GM23248 (cell line): Measurements from ENCODE around the gene CLEC16A. TPM values are rescaled to one million over a fixed set of nuclear protein-coding genes. Genes with fewer than 3 reads are reported as not detected.

Experiments
- DNase-seq: peaks from one replicate; pipeline ENCODE4 v3.0.0-alpha.2; 2015
- H2AFZ ChIP-seq: fragments of 200-600 bp; sonication (generic); 2 replicates; pipeline ENCODE4 v1.6.1; 2016; ENCODE audit warnings: antibody characterized with exemption
- H3F3A ChIP-seq: fragments of 200-600 bp; sonication (generic); 2 replicates; pipeline ENCODE4 v1.6.1; 2016; ENCODE audit warnings: mild to moderate bottlenecking, antibody characterized with exemption, mixed run types; ENCODE audit not compliant: insufficient read depth
- H3K27ac ChIP-seq: fragments of 200-600 bp; sonication (generic); 2 replicates; pipeline ENCODE4 v1.5.1; 2016; ENCODE audit warnings: mild to moderate bottlenecking
- H3K27me3 ChIP-seq: fragments of 200-600 bp; sonication (generic); replicated peaks from 2 replicates; pipeline ENCODE4 v1.6.1; 2016; ENCODE audit warnings: mild to moderate bottlenecking; ENCODE audit not compliant: insufficient read depth
- H3K36me3 ChIP-seq: fragments of 200-600 bp; sonication (generic); 2 replicates; pipeline ENCODE4 v1.6.1; 2016; ENCODE audit warnings: low read depth, mild to moderate bottlenecking
- H3K4me1 ChIP-seq: fragments of 200-600 bp; sonication (generic); 2 replicates; pipeline ENCODE4 v1.6.1; 2016; ENCODE audit warnings: mild to moderate bottlenecking; ENCODE audit not compliant: insufficient read depth
- H3K4me2 ChIP-seq: fragments of 200-600 bp; sonication (generic); one replicate; pipeline ENCODE4 v1.6.1; 2016; ENCODE audit warnings: mild to moderate bottlenecking; ENCODE audit not compliant: unreplicated experiment
- H3K4me3 ChIP-seq: fragments of 200-600 bp; sonication (generic); 2 replicates; pipeline ENCODE4 v1.5.1; 2016; ENCODE audit warnings: mild to moderate bottlenecking
- H3K79me2 ChIP-seq: fragments of 200-600 bp; sonication (generic); 2 replicates; pipeline ENCODE4 v1.6.1; 2016; ENCODE audit warnings: mild to moderate bottlenecking; ENCODE audit not compliant: insufficient read depth
- H3K9ac ChIP-seq: fragments of 200-600 bp; sonication (generic); 2 replicates; pipeline ENCODE4 v1.6.1; 2016; ENCODE audit warnings: mild to moderate bottlenecking
- H3K9me2 ChIP-seq: fragments of 200-600 bp; sonication (generic); 2 replicates; pipeline ENCODE4 v1.6.1; 2016; ENCODE audit warnings: mixed run types, mild to moderate bottlenecking, moderate library complexity; ENCODE audit not compliant: insufficient read depth
- H3K9me3 ChIP-seq: fragments of 200-600 bp; sonication (generic); one replicate; pipeline ENCODE4 v1.6.1; 2017; ENCODE audit warnings: low read depth
- H4K20me1 ChIP-seq: fragments of 200-600 bp; sonication (generic); 2 replicates; pipeline ENCODE4 v1.6.0; 2016; ENCODE audit not compliant: insufficient read depth
- EZH2 ChIP-seq: fragments of 200-600 bp; sonication (generic); IDR thresholded peaks from 2 replicates; pipeline ENCODE4 v1.6.1; 2018; ENCODE audit warnings: antibody characterized with exemption, mild to moderate bottlenecking; ENCODE audit not compliant: insufficient read depth, poor library complexity, severe bottlenecking
- EZH2phosphoT487 ChIP-seq: fragments of 200-600 bp; sonication (generic); IDR thresholded peaks from 2 replicates; pipeline ENCODE4 v1.6.1; 2018; ENCODE audit warnings: antibody characterized with exemption, moderate library complexity, mild to moderate bottlenecking, low read depth; ENCODE audit not compliant: insufficient read depth
- WGBS, 2 experiments: methylation state at CpG; one replicate each; pipeline ENCODE4 v1.1.6; 2015 to 2017; ENCODE audit warnings: low lambda C conversion rate in 2 of 2, low coverage in 1 of 2; ENCODE audit errors: missing lambda C conversion rate in 2 of 2; 5-methylcytosine and 5-hydroxymethylcytosine counted together
- in situ Hi-C: fragments of 300-500 bp; cut with MboI; formaldehyde crosslinking; loops from 2 replicates; pipeline ENCODE4 v1.15.0; 2020
- polyA plus RNA-seq: library from polyadenylated mRNA; unstranded; fragments of >200 nt; fragmentation: Nextera tagmentation; extraction: Ambion mirVana; gene quantifications from 2 replicates; pipeline ENCODE4 v1.2.1, GENCODE V29; 2016
- total RNA-seq: library from RNA; depleted of rRNA; stranded (reverse); fragments of >200 nt; shearing (Covaris generic); gene quantifications from 2 replicates; pipeline ENCODE4 v1.2.3, GENCODE V29; 2014

CLEC16A gene
- total and polyA plus RNA-seq, 2 experiments from 2014 or later: 13.2 to 21.4 TPM

DNA sequence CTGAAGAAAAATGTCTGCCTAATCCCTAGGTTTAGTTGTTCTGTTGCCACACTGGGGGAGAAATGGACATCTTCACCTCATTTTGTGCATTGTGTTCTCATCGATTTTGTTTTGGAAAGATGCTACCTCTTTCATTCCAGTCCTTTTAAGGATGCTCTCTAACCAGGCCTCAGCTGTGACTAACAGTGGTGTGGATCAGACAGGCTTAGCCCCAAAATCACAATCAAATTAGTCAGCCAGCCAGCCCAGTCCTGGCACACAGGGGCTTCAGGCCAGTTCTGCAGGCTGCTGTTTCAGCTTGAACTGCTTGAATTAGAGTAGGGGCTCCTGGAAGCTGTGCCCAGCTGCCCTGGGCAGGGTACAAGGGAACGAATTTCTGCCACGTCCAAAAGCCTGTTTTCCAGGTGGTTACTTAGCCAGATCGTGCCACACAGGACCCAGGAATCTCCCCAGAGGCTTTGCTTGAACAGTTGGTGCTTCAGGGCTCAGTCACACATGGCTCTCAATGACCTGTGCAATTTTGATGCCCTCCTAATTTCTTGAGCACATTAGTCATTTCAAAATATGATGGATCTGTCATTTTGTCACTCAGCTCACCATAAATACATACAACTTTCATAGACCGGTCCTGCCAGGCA, 60.7 kb downstream of the CLEC16A start:
- H3K4me3 ChIP-seq: peak overlapping the region; percentile 20
- H3F3A ChIP-seq: peaks cover 35% of the 10 kb centered on the region
- peak overlapping the region; percentile 42 for H3K9ac ChIP-seq
- no peaks in the 10 kb centered on the region for H3K9me3 ChIP-seq
- no peaks in the 10 kb centered on the region for H3K36me3 ChIP-seq
- in situ Hi-C loops: no loop called here
- no peaks in the 10 kb centered on the region for H3K79me2 ChIP-seq
- no peaks in the 10 kb centered on the region for H3K27me3 ChIP-seq
- no peaks in the 10 kb centered on the region for H4K20me1 ChIP-seq
- H3K9me2 ChIP-seq: no peaks in the 10 kb centered on the region
- peak overlapping the region; percentile 86 for H3K27ac ChIP-seq
- peak; percentile 89 for DNase-seq
- H3K4me2 ChIP-seq: peak overlapping the region; percentile 75
- WGBS, 2 experiments: 16 to 22% methylated on average over 5 of the region's 5 CpGs
- TF ChIP-seq EZH2: no peak
- no peak for TF ChIP-seq EZH2phosphoT487
- peak overlapping the region; percentile 26; the same call in 1 of the 2 replicates for H2AFZ ChIP-seq
- peaks cover 37% of the 10 kb centered on the region for H3K4me1 ChIP-seq

DNA sequence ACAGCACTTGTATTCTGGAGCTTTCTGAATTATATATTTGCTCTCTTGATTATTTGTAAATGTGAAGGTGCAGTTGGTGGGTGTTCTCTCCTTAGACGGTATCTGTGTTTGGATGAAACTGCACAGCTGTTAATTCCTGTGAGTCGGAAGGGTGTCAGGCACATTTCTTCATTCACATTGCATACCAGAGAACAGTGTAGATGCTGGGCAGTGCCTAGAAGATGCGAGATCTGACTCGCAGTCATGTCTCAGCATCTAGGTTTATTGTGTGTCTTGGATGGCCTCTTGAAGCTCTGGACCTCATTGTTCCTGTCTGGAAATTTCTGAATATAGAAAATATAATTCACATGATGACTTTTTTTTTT, 61.2 kb downstream of the CLEC16A start:
- Histone ChIP-seq H3K27me3 (no peaks in the 10 kb centered on the region), H3K9ac (peak overlapping the region; percentile 42; the same call in 1 of the 2 replicates), H3K36me3 (no peaks in the 10 kb centered on the region), H3K4me3 (no peak overlapping the region), H3K27ac (peak overlapping the region; percentile 86), H4K20me1 (no peaks in the 10 kb centered on the region), H3K4me2 (peak overlapping the region; percentile 75), H3F3A (peaks cover 35% of the 10 kb centered on the region), H3K9me3 (no peaks in the 10 kb centered on the region), H3K79me2 (no peaks in the 10 kb centered on the region), H2AFZ (no peak overlapping the region), H3K4me1 (peaks cover 37% of the 10 kb centered on the region), H3K9me2 (no peaks in the 10 kb centered on the region)
- DNase-seq: peak; percentile 80
- in situ Hi-C loops: no loop called here
- WGBS, 2 experiments: 12 to 15% methylated on average over 4 of the region's 4 CpGs
- TF ChIP-seq EZH2phosphoT487 (no peak), EZH2 (no peak)

DNA sequence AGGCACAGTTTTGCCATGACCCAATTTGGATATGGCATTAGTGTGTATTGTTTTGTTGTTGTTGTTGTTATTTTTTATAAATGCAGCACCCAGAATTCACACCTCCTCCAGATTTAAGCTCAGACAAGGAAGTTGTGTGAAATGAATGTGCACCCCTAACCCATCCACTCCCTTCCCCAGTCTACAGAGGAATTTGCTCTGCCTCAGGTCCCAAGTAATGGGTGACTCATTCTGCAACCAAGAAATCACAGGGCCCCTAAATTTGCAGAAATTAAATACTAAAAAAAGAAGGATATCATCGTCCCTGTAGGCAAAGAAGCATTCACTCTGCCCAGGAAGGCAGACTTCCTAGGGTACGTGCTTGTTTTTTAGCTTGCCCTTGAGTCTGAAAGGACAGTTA, 62.3 kb downstream of the CLEC16A start:
- H3K36me3 ChIP-seq: no peaks in the 10 kb centered on the region
- H3K27ac ChIP-seq: no peak overlapping the region
- 63 to 69% methylated on average over 2 of the region's 2 CpGs for WGBS, 2 experiments
- no peaks in the 10 kb centered on the region for H3K9me2 ChIP-seq
- peaks cover 37% of the 10 kb centered on the region for H3K4me1 ChIP-seq
- H3K9ac ChIP-seq: no peak overlapping the region
- no peak overlapping the region for H2AFZ ChIP-seq
- H3F3A ChIP-seq: peaks cover 35% of the 10 kb centered on the region
- no peak overlapping the region for H3K4me2 ChIP-seq
- TF ChIP-seq EZH2: no peak
- TF ChIP-seq EZH2phosphoT487: no peak
- peak; percentile 39 for DNase-seq
- in situ Hi-C loops: no loop called here
- H3K27me3 ChIP-seq: no peaks in the 10 kb centered on the region
- H3K9me3 ChIP-seq: no peaks in the 10 kb centered on the region
- no peaks in the 10 kb centered on the region for H4K20me1 ChIP-seq
- H3K4me3 ChIP-seq: no peak overlapping the region
- no peaks in the 10 kb centered on the region for H3K79me2 ChIP-seq

DNA sequence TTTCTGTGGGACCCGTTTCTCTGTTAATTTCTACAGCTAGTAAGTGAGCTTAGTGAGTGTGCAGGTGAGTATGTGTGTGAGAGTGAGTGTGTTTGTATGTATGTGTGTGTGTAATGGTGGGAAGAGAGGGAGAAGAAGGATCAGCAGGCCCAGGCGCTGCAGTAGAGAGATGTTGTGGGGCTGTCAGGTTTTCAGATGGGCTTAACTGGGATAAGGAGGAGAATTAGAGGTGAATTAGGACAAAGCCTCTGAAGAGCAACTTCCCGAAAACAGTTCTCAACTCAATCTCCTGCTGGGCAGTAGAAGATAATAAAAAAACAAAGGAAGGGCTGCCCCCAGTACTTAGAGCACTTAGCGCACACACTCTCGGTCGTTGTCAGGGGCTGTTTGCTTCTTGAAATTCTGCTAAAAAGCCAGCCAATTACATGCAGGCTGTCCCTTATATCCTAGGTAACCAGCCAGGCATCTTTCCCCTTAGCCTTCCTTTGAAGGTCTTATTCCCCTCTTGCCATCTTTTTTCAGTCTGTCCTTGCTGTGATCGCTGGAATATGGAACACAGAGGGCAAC, 63.4 kb downstream of the CLEC16A start:
- Histone ChIP-seq H4K20me1 (no peaks in the 10 kb centered on the region), H3K4me1 (peaks cover 37% of the 10 kb centered on the region), H3K9me3 (no peaks in the 10 kb centered on the region), H3K36me3 (no peaks in the 10 kb centered on the region), H3F3A (peaks cover 35% of the 10 kb centered on the region), H3K9ac (no peak overlapping the region), H3K27ac (no peak overlapping the region), H3K4me2 (no peak overlapping the region), H3K79me2 (no peaks in the 10 kb centered on the region), H2AFZ (no peak overlapping the region), H3K9me2 (no peaks in the 10 kb centered on the region), H3K4me3 (no peak overlapping the region), H3K27me3 (no peaks in the 10 kb centered on the region)
- no peak for DNase-seq
- in situ Hi-C loops: no loop called here
- WGBS, 2 experiments: 96 to 98% methylated on average over 7 of the region's 7 CpGs
- no peak for TF ChIP-seq EZH2
- TF ChIP-seq EZH2phosphoT487: no peak
